Measurements from ENCODE around the gene CMIP. TPM values are rescaled to one million over a fixed set of nuclear protein-coding genes. Genes with fewer than 3 reads are reported as not detected.

The CMIP gene
- total and polyA plus RNA-seq, 10 of the 15 experiments (the other 5 are each of a cell fraction or from before 2014, with no cell fraction given) = 1.2 to 43.2 (median 4.4) TPM

- DNase-seq (ENCODE audit: low read depth, low spot score) (no peak), ATAC-seq (no peak), FAIRE-seq (no peak)
- Histone ChIP-seq H4K20me1 (ENCODE audit: control insufficient read depth, insufficient read depth) (no peaks in the 10 kb centered on the region), H3K9me3 (replicated peaks; ENCODE audit: control insufficient read depth, insufficient read depth, low read length) (no peaks in the 10 kb centered on the region), H2AFZ (ENCODE audit: control insufficient read depth, low read depth, low read length) (no peak overlapping the region), H3K4me3 (no peak overlapping the region), H3K9ac (ENCODE audit: control insufficient read depth, insufficient read depth, low read length) (no peak overlapping the region), H3K4me2 (ENCODE audit: control insufficient read depth, insufficient read depth) (no peak overlapping the region), H3K27me3 (replicated peaks in 1 of 2; ENCODE audit: control insufficient read depth in 2 of 2, insufficient read depth in 2 of 2, low read length in 1 of 2) (no peaks in the 10 kb centered on the region), H3K4me1 (ENCODE audit: control insufficient read depth, insufficient read depth, low read length) (no peaks in the 10 kb centered on the region), H3K79me2 (ENCODE audit: control insufficient read depth, insufficient read depth, low read length) (no peaks in the 10 kb centered on the region), H3K27ac (ENCODE audit: control insufficient read depth, insufficient read depth) (no peak overlapping the region), H3K36me3 (ENCODE audit: control insufficient read depth in 2 of 2, insufficient read depth in 2 of 2, low read length in 1 of 2) (peaks cover 0 to 3% of the 10 kb centered on the region in 2 experiments; a peak in 3 of 4 replicates)
- no TSS peak for BruUV-seq (replicated peaks)
- 93% methylated on average over 8 of the region's 8 CpGs for WGBS (ENCODE audit: insufficient coverage, insufficient replicate concordance, low lambda C conversion rate, missing lambda C conversion rate)
- intact Hi-C loops (cut with micrococcal nuclease; ENCODE audit: unreplicated experiment) (no loop called here), in situ Hi-C loops (cut with MboI) (no loop called here)
- ChIA-PET RAD21 (ENCODE audit: unreplicated experiment) (no interaction called here), CTCF (interaction anchor here (0.5 kb wide), 1 partner anchor 617 kb away, joined by 3 read pairs; no protein-coding TSS in a partner anchor), SMC1A (ENCODE audit: uncharacterized antibody, unreplicated experiment) (no interaction called here), POLR2A (no interaction called here)
- no peak for TF ChIP-seq FOXK2 (IDR thresholded peaks at IDR 0.05)
- TF ChIP-seq ATF2 (IDR thresholded peaks at IDR 0.05; ENCODE audit: low read length) = no peak
- no peak for TF ChIP-seq CREM (IDR thresholded peaks at IDR 0.05; ENCODE audit: low read depth)
- no peak for TF ChIP-seq CEBPZ (IDR thresholded peaks at IDR 0.05; ENCODE audit: low read depth, low read length)
- no peak for TF ChIP-seq MYC (IDR thresholded peaks at IDR 0.05; ENCODE audit: insufficient read depth, insufficient read length, insufficient replicate concordance, low read length, severe bottlenecking)
- TF ChIP-seq HDAC6 (IDR thresholded peaks at IDR 0.05; ENCODE audit: unreplicated experiment) = no peak
- TF ChIP-seq RELB (IDR thresholded peaks at IDR 0.05; ENCODE audit: low read depth) = no peak
- no peak for TF ChIP-seq JUND (IDR thresholded peaks at IDR 0.05; ENCODE audit: low read depth, low read length)
- TF ChIP-seq E2F4 (IDR thresholded peaks at IDR 0.05; ENCODE audit: low read depth, low read length) = no peak
- TF ChIP-seq BHLHE40 (IDR thresholded peaks at IDR 0.05; ENCODE audit: borderline replicate concordance in 1 of 2, low read depth in 2 of 2, low read length in 1 of 2) = no peak
- TF ChIP-seq KLF5 (IDR thresholded peaks at IDR 0.05; ENCODE audit: partially characterized antibody) = no peak
- no peak for TF ChIP-seq CBX5 (IDR thresholded peaks at IDR 0.05; ENCODE audit: low read depth)
- TF ChIP-seq TCF3 (IDR thresholded peaks at IDR 0.05; ENCODE audit: borderline replicate concordance, insufficient read depth, low read depth, low read length) = no peak
- no peak for TF ChIP-seq RBBP5 (conservative IDR thresholded peaks at IDR 0.05)
Measured at GRCh38 chr16:81541314-81541713, 96.7 kb downstream of the CMIP start.

Measured in GM12878 (cell line).